ENCODE results near the gene TDRD6. TPM values are rescaled to one million over a fixed set of nuclear protein-coding genes. Genes with fewer than 3 reads are reported as not detected.

The TDRD6 gene
- total RNA-seq, 1 experiment from 2014 or later = 0.57 TPM

DNA sequence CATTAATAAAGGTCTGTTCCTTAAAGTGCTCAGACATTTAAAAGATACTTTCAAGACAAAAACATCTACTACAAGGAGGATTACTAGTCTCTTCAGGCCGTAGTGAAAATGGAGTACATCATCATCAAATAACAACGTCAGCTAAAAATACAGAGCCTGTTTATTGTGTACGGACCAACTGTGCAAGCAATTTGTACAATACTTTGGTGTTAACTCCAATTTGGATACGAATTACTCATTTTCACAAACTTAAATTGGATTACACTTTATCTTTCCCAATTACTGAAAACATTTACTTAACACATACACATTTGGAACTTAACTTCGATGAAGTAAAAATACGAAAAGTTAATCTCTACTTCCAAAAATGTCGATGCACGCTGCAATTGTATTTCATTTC, 35.9 kb upstream of the TDRD6 start (continued):
- TF ChIP-seq, protein P1, sequence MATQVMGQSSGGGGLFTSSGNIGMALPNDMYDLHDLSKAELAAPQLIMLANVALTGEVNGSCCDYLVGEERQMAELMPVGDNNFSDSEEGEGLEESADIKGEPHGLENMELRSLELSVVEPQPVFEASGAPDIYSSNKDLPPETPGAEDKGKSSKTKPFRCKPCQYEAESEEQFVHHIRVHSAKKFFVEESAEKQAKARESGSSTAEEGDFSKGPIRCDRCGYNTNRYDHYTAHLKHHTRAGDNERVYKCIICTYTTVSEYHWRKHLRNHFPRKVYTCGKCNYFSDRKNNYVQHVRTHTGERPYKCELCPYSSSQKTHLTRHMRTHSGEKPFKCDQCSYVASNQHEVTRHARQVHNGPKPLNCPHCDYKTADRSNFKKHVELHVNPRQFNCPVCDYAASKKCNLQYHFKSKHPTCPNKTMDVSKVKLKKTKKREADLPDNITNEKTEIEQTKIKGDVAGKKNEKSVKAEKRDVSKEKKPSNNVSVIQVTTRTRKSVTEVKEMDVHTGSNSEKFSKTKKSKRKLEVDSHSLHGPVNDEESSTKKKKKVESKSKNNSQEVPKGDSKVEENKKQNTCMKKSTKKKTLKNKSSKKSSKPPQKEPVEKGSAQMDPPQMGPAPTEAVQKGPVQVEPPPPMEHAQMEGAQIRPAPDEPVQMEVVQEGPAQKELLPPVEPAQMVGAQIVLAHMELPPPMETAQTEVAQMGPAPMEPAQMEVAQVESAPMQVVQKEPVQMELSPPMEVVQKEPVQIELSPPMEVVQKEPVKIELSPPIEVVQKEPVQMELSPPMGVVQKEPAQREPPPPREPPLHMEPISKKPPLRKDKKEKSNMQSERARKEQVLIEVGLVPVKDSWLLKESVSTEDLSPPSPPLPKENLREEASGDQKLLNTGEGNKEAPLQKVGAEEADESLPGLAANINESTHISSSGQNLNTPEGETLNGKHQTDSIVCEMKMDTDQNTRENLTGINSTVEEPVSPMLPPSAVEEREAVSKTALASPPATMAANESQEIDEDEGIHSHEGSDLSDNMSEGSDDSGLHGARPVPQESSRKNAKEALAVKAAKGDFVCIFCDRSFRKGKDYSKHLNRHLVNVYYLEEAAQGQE (IDR thresholded peaks at IDR 0.05; ENCODE audit: low read depth) = no peak
- TF ChIP-seq POLR2A (IDR thresholded peaks at IDR 0.05; ENCODE audit: borderline replicate concordance, extremely low read depth, insufficient read depth, insufficient read length) (no peak), CBX3 (IDR thresholded peaks at IDR 0.05; ENCODE audit: low read depth) (no peak), YY1 (IDR thresholded peaks at IDR 0.05; ENCODE audit: extremely low read depth, insufficient replicate concordance, low read depth, low read length) (no peak)

DNA sequence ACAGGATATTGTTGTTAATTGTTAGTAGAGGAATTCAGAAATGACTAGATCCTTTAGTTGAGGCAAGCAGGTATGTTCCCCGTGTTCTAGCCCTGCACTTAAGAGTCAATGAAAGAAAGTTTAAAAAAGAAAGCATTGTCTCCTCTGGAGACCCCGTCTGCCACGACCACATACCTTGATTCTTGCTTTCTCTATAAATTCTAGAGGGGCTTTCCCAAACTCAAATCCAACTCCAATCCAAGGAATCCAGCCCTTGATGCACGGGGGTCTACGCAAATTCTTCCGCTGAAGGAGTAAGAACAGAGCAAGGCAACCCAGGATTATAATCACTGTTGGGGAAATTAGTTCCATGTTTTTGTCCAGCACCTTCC, 35.5 kb upstream of the TDRD6 start:
- peak overlapping the region; percentile 97 for H3K4me2 ChIP-seq (ENCODE audit: low read length)
- BruUV-seq (replicated peaks) = TSS peak; percentile 86
- peak overlapping the region; percentile 71 to 73 for H3K4me3 ChIP-seq (replicated peaks in 1 of 2; ENCODE audit: low read depth in 1 of 2, low read length in 2 of 2)
- ATAC-seq (no peak; the same call in none of the 2 replicates), DNase-seq (ENCODE audit: low read depth, low spot score) (no peak)
- no peaks in the 10 kb centered on the region for H3K79me2 ChIP-seq (ENCODE audit: insufficient read depth, low read length)
- no peak overlapping the region for H3K27ac ChIP-seq (ENCODE audit: low read depth, low read length)
- intact Hi-C loops (cut with micrococcal nuclease) = loop anchor here (5.0 kb wide), 1 partner anchor 395 kb away; no protein-coding TSS in a partner anchor
- peaks cover 3 to 28% of the 10 kb centered on the region in 2 experiments; a peak in 2 of 4 replicates for H3K4me1 ChIP-seq (ENCODE audit: control insufficient read depth in 1 of 2, insufficient read depth in 2 of 2, low read length in 2 of 2)
- RAD21 ChIA-PET (ENCODE audit: low non-redundant PET in 1 of 2, low total read pairs in 2 of 2, uncharacterized antibody in 2 of 2, unreplicated experiment in 2 of 2) = no interaction called here
- H3K9me3 ChIP-seq (ENCODE audit: control insufficient read depth in 1 of 2, insufficient read depth in 1 of 2, low read depth in 1 of 2, low read length in 2 of 2) = no peaks in the 10 kb centered on the region
- POLR2A ChIA-PET = no interaction called here
- peak overlapping the region; percentile 100 for H2AFZ ChIP-seq (ENCODE audit: low read depth, low read length, poor library complexity, severe bottlenecking)
- H4K20me1 ChIP-seq (ENCODE audit: insufficient read depth) = no peaks in the 10 kb centered on the region
- no peak for TF ChIP-seq CEBPB (IDR thresholded peaks at IDR 0.05; ENCODE audit: low read depth)
- TF ChIP-seq CBX3 (IDR thresholded peaks at IDR 0.05; ENCODE audit: low read depth) = no peak
- no peak for TF ChIP-seq YY1 (IDR thresholded peaks at IDR 0.05; ENCODE audit: extremely low read depth, insufficient replicate concordance, low read depth, low read length)
- TF ChIP-seq, protein P2, sequence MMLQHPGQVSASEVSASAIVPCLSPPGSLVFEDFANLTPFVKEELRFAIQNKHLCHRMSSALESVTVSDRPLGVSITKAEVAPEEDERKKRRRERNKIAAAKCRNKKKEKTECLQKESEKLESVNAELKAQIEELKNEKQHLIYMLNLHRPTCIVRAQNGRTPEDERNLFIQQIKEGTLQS (IDR thresholded peaks at IDR 0.05) = no peak
- TF ChIP-seq SIN3A (IDR thresholded peaks at IDR 0.05; ENCODE audit: low read depth) = no peak
- H3K36me3 ChIP-seq (ENCODE audit: control insufficient read depth in 1 of 2, insufficient read depth in 2 of 2, low read length in 2 of 2) = no peaks in the 10 kb centered on the region
- CTCF ChIA-PET = no interaction called here
- H3K9ac ChIP-seq (ENCODE audit: low read length) = peak overlapping the region; percentile 68
- H3K9me2 ChIP-seq (ENCODE audit: insufficient read depth) = no peaks in the 10 kb centered on the region
- no peaks in the 10 kb centered on the region for H3K27me3 ChIP-seq (ENCODE audit: insufficient read depth, low read length)
